HG03066 (cell line): ENCODE results near the gene AHSA1.

ENCODE experiments used
- ATAC-seq: cut with Tn5 transposase; IDR thresholded peaks from one replicate; pipeline ENCODE4 v1.9.1; 2021; ENCODE audit warnings: low read depth; ENCODE audit not compliant: unreplicated experiment

Gene AHSA1

GRCh38 chr14:77470224-77470870 lies 12.5 kb downstream of the AHSA1 start:
- no peak for ATAC-seq

GRCh38 chr14:77473921-77474320 lies 16.0 kb downstream of the AHSA1 start:
- ATAC-seq: no peak

- no peak for ATAC-seq
Observed at GRCh38 chr14:77474479-77475177, 16.7 kb downstream of the AHSA1 start.

GRCh38 chr14:77475432-77476115 lies 17.7 kb downstream of the AHSA1 start:
- no peak for ATAC-seq

GRCh38 chr14:77478029-77478428 lies 20.1 kb downstream of the AHSA1 start:
- no peak for ATAC-seq

GRCh38 chr14:77478796-77479195 lies 20.9 kb downstream of the AHSA1 start:
- ATAC-seq: peak; percentile 72

- ATAC-seq: no peak
Observed at GRCh38 chr14:77482422-77482821, 24.5 kb downstream of the AHSA1 start.

- no peak for ATAC-seq
Observed at GRCh38 chr14:77485256-77485655, 27.4 kb downstream of the AHSA1 start.

- no peak for ATAC-seq
Observed at GRCh38 chr14:77485901-77486678, 28.2 kb downstream of the AHSA1 start.

GRCh38 chr14:77488558-77488957 lies 30.7 kb downstream of the AHSA1 start:
- no peak for ATAC-seq

GRCh38 chr14:77489041-77489440 lies 31.1 kb downstream of the AHSA1 start:
- no peak for ATAC-seq

GRCh38 chr14:77490347-77490986 lies 32.6 kb downstream of the AHSA1 start:
- ATAC-seq: no peak

GRCh38 chr14:77491056-77491455 lies 33.2 kb downstream of the AHSA1 start:
- ATAC-seq: no peak

- ATAC-seq: no peak
Observed at GRCh38 chr14:77495334-77495733, 37.4 kb downstream of the AHSA1 start.

GRCh38 chr14:77498120-77498979 lies 40.5 kb downstream of the AHSA1 start, which contains the start of gene ISM2:
Gene ISM2, minus strand, starts transcription at chr14:77498816. Its CDS starts 23 bp downstream, at chr14:77498793.
- ATAC-seq: peak; percentile 72

GRCh38 chr14:77498984-77499527 lies 41.2 kb downstream of the AHSA1 start:
- peak; percentile 19 for ATAC-seq

- ATAC-seq: no peak
Observed at GRCh38 chr14:77502109-77502782, 44.4 kb downstream of the AHSA1 start.

GRCh38 chr14:77503138-77503537 lies 45.2 kb downstream of the AHSA1 start:
- ATAC-seq: no peak

GRCh38 chr14:77505031-77505430 lies 47.1 kb downstream of the AHSA1 start:
- ATAC-seq: no peak
